Measurements from ENCODE around the gene PLAC8.
"Not testable (repeated sequence)": the region's sequence is repeated elsewhere in the genome, so short reads cannot be mapped to it uniquely, and the experiment has no call there.

The PLAC8 gene

GRCh38 chr4:83067058-83067639 lies 47.4 kb downstream of the PLAC8 start:
- DNase-seq (no peak), ATAC-seq (no peak)

DNA sequence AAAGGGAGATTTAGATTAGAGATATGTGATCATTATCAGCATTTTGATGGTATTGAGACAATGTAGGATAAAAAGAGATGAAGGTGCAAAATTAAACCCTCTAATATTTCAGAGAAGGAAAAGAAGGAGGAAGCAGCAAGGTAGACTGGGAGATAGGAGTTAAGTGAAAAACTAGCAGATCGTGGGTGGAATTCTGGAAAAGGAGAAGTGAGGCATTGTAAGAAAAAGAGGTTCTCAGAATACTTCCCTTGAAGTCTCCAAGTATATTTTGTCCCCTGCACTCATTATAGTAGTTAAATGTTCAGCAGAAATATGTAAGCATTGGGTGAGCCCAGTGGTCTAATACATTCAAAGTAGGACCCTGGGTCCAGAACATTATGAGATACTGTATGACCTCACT lies 49.3 kb downstream of the PLAC8 start:
- ATAC-seq, result no peak
- no peak for DNase-seq

- no peak for DNase-seq
- ATAC-seq, result no peak
Measured at GRCh38 chr4:83062739-83063138, 51.8 kb downstream of the PLAC8 start.

GRCh38 chr4:83054928-83055327 lies 59.6 kb downstream of the PLAC8 start:
- DNase-seq, result no peak
- ATAC-seq, result no peak

DNA sequence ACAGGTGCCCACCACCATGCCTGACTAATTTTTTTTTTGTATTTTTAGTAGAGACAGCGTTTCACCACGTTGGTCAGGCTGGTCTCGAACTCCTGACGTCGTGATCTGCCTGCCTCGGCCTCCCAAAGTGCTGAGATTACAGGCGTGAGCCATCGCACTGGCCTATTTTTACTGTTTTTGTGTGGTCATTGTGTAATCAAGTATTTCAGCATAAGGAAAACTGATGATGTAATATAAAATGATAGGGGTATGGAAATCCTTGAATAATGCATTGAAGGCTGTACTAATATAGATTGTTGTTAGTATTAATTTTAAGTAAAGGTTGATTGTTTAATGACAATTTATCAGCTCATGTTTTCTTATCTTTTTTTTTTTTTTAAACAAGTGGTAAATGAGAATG lies 65.7 kb downstream of the PLAC8 start:
- not testable (repeated sequence) for ATAC-seq, DNase-seq

DNA sequence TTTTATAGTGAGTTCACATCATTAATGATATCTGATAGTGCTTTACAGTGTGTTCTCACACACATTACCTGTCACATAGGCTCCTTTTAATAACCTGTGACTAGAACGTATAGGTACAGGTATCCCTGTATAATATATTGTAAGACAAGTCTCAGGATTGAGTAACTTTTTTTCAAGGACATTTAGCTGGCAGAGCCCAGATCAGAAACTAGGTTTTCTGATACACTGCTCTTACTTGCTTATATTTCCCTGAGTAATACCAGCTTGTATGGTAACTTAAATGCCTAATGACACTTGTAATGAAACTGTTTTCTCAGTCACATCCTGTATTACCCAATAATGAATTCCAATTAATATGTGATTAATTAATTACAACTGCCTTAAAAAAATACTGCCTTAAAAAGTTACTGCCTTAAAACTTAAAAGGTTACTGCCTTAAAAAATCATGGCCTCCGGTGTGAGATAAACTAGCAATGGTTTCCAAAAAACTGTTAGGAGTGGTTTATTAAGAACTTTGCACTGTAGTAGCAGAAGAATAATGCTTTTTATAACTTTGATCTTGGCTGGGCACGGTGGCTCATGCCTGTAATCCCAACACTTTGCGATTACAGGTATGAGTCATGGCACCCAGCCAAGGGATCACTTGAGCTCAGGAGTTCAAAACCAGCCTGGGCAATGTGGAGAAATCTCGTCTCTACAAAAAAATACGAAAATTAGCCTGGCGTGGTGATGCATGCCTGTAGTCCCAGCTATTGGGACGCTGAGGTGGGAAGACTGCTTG lies 67.6 kb downstream of the PLAC8 start:
- DNase-seq (no peak), ATAC-seq (no peak)

DNA sequence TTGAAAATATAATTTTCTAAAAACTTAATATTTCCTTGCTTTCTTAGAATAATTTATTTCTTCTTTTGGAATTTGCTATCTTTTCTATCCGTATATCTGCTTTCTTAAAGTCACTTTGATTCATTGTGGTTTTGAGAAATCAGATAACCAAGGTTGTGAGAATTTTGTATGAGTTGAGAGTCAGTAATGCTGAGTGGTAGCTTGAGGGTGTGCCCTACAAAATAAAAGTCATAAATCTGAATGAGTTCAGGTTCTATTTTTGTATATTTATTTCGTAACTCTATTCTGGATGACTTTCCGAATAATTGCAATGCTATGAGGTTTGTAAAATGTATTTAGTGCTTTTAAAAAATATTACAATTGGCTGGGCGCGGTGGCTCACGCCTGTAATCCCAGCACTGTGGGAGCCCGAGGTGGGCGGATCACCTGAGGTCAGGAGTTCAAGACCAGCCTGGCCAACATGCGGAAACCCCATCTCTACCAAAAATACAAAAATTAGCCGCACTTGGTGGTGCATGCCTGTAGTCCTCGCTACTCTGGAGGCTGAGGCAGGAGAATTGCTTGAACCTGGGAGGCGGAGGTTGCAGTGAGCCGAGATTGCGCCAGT lies 70.6 kb downstream of the PLAC8 start:
- no peak for ATAC-seq
- DNase-seq, result no peak

- DNase-seq, result not testable (repeated sequence)
Measured at GRCh38 chr4:83043157-83043556, 71.4 kb downstream of the PLAC8 start.

GRCh38 chr4:83040269-83040668 lies 74.3 kb downstream of the PLAC8 start:
- no peak for ATAC-seq
- no peak for DNase-seq

More at GRCh38 chr4:83043157-83043556, 71.4 kb downstream of the PLAC8 start:
- not testable (repeated sequence) for ATAC-seq
